CD4-positive, alpha-beta memory T cell (primary cell): ENCODE data around the gene AHRR. TPM values are rescaled to one million over a fixed set of nuclear protein-coding genes. Genes with fewer than 3 reads are reported as not detected.
A peak's percentile ranks its signal among the peaks of the same experiment; 100 is the strongest.

Source experiments
- CTCF ChIA-PET: fragments of 350-600 bp; sonication (Branson Sonifier 250); formaldehyde crosslinking; loops from one replicate; lab custom pipeline; 2021; ENCODE audit warnings: inconsistent platforms; ENCODE audit not compliant: partially characterized antibody; lab: Charles Lee
- POLR2A ChIA-PET: fragments of 350-600 bp; sonication (Branson Sonifier 250); formaldehyde crosslinking; loops from one replicate; lab custom pipeline; 2021; ENCODE audit not compliant: partially characterized antibody; lab: Charles Lee
- DNase-seq, 5 donors: peaks; one replicate each; pipeline versions ENCODE4 v3.0.0 to v3.0.0-alpha.2; 2020 to 2022; ENCODE audit warnings: mixed read lengths in 1 of 5
- H3K27ac ChIP-seq: one replicate; pipeline ENCODE4 v1.7.0; 2013; ENCODE audit warnings: low read depth, low read length
- H3K27me3 ChIP-seq: 2 replicates; pipeline ENCODE4 v1.7.0; 2013; ENCODE audit warnings: mild to moderate bottlenecking, low read length, moderate library complexity; ENCODE audit not compliant: insufficient read depth
- H3K36me3 ChIP-seq: 2 replicates; pipeline ENCODE4 v1.7.0; 2013; ENCODE audit warnings: mild to moderate bottlenecking, low read length, moderate library complexity; ENCODE audit not compliant: insufficient read depth
- H3K4me1 ChIP-seq: 2 replicates; pipeline ENCODE4 v1.7.0; 2013; ENCODE audit warnings: mild to moderate bottlenecking, low read length, moderate library complexity; ENCODE audit not compliant: insufficient read depth
- H3K4me3 ChIP-seq, 2 donors: one replicate each; pipeline ENCODE4 v1.7.0; 2013; ENCODE audit warnings: low read length in 2 of 2, mild to moderate bottlenecking in 1 of 2
- H3K9me3 ChIP-seq, 2 donors: one replicate each; pipeline ENCODE4 v1.7.0; 2013; ENCODE audit warnings: low read length in 2 of 2, control low read depth in 1 of 2; ENCODE audit not compliant: control insufficient read depth in 1 of 2
- H3K27ac Mint-ChIP-seq, 7 donors: one replicate each; pipeline ENCODE4 v1.8.0; 2020 to 2021; ENCODE audit warnings: mixed read lengths in 7 of 7, mild to moderate bottlenecking in 6 of 7, inconsistent platforms in 3 of 7, moderate library complexity in 3 of 7
- H3K27me3 Mint-ChIP-seq, 2 donors: one replicate each; pipeline ENCODE4 v1.8.0; 2020 to 2021; ENCODE audit warnings: mixed read lengths in 2 of 2
- H3K36me3 Mint-ChIP-seq, 2 donors: one replicate each; pipeline ENCODE4 v1.8.0; 2020 to 2021; ENCODE audit warnings: mixed read lengths in 2 of 2, inconsistent platforms in 1 of 2, mild to moderate bottlenecking in 1 of 2
- H3K4me1 Mint-ChIP-seq, 4 donors: one replicate each; pipeline ENCODE4 v1.8.0; 2020 to 2021; ENCODE audit warnings: mixed read lengths in 4 of 4, mild to moderate bottlenecking in 1 of 4
- H3K4me3 Mint-ChIP-seq, 8 donors: one replicate each; pipeline ENCODE4 v1.8.0; 2020 to 2021; ENCODE audit warnings: mixed read lengths in 8 of 8, mild to moderate bottlenecking in 7 of 8, moderate library complexity in 6 of 8, inconsistent platforms in 3 of 8
- H3K9me3 Mint-ChIP-seq, 8 donors: one replicate each; pipeline ENCODE4 v1.8.0; 2020 to 2021; ENCODE audit warnings: mixed read lengths in 8 of 8, mild to moderate bottlenecking in 5 of 8, inconsistent platforms in 3 of 8, moderate library complexity in 1 of 8
- intact Hi-C: fragments of 100-400 bp; cut with micrococcal nuclease; formaldehyde crosslinking; loops from one replicate; pipeline ENCODE4 v1.15.1; 2023
- polyA plus RNA-seq, 2 donors: library from polyadenylated mRNA; unstranded; fragments of 300-500 nt; fragmentation: Illumina TruSeq; gene quantifications; one replicate each; pipeline ENCODE4 v1.2.3, GENCODE V29; 2021
- total RNA-seq, 2 experiments: library from RNA; stranded (reverse); gene quantifications; one replicate each; pipeline ENCODE4 v1.2.3, GENCODE V29; 2021

Gene AHRR
- total and polyA plus RNA-seq, 4 experiments from 2014 or later, result 0.23 to 2.7 (median 0.74) TPM

DNA sequence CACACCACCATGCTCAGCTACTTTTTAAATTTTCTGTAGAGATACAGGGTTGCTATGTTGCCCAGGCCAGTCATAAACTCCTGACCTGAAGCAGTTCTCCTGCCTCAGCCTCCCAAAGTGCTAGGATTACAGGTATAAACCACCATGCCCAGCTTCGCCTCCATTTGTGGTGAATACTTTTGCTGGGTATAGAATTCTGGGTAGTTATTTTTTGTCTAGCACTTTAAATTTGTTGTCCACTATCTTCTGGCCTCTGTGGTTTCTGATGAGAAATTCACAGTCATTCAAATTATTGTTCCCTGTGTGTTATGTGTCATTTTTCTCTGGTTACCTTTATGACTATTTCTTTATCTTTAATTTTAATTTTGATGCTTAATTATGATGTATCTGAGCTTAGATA, 63.8 kb downstream of the AHRR start:
- peaks cover 5% of the 10 kb centered on the region for H3K27me3 ChIP-seq
- H3K4me3 ChIP-seq, result no peak overlapping the region
- POLR2A ChIA-PET, result no interaction called here
- CTCF ChIA-PET, result no interaction called here
- Mint-ChIP-seq H3K4me3 (no peak overlapping the region), H3K27me3 (no peaks in the 10 kb centered on the region), H3K27ac (no peak overlapping the region), H3K9me3 (peaks cover 0 to 16% (median 10%) of the 10 kb centered on the region in 8 donors), H3K36me3 (peaks cover 0 to 12% of the 10 kb centered on the region in 2 donors), H3K4me1 (peaks cover 0 to 3% (median 1%) of the 10 kb centered on the region in 4 donors)
- intact Hi-C loops, result no loop called here
- H3K36me3 ChIP-seq, result no peaks in the 10 kb centered on the region
- DNase-seq, result no peak
- H3K9me3 ChIP-seq, result no peaks in the 10 kb centered on the region
- H3K27ac ChIP-seq, result no peak overlapping the region
- H3K4me1 ChIP-seq, result no peaks in the 10 kb centered on the region

DNA sequence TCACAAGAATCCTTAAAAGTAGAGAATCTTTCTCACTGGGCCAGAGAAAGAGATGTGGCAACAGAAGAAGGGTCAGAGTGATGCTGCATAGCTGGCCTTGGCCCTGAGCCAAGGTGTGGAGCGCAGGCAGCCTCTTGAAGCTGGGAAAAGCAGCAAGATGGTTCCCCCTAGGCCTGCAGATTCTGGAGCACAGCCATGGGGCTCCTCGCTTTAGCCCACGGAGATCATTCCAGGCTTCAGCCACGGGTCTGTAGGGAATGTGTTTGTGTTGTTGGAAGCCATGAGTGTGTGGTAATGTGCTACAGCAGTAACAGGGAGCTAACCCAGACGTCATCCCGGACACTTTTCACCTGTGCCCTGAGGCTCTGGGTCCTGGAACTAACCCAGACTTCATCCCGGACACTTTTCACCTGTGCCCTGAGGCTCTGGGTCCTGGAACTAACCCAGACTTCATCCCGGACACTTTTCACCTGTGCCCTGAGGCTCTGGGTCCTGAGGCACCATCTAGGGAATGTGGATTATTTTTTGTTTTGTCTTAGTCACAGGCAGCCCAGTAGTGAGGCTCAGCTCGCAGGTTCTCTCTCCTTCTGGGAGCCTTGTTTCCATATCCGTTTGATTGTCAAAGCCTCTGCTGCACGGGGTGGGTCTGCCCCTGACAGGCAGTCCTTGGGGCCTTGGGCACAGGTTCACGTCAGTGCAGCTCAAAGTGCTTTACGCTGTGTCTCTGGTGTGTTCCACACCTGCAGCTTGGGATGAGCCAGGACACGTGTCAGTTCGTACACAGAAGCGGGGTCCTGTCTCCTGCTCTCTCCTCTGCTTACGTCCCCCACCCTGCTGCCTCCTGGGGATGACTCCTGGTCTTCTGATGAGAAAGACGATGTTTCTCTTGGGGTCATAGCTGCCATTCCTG, 65.2 kb downstream of the AHRR start:
- Mint-ChIP-seq H3K36me3 (peaks cover 0 to 12% of the 10 kb centered on the region in 2 donors), H3K4me1 (peaks cover 0 to 5% (median 3%) of the 10 kb centered on the region in 4 donors), H3K27me3 (no peaks in the 10 kb centered on the region), H3K27ac (no peak overlapping the region), H3K9me3 (peaks cover 0 to 16% (median 10%) of the 10 kb centered on the region in 8 donors), H3K4me3 (no peak overlapping the region)
- Histone ChIP-seq H3K27me3 (peaks cover 5% of the 10 kb centered on the region), H3K36me3 (no peaks in the 10 kb centered on the region), H3K4me1 (no peaks in the 10 kb centered on the region), H3K4me3 (no peak overlapping the region), H3K27ac (no peak overlapping the region), H3K9me3 (no peaks in the 10 kb centered on the region)
- intact Hi-C loops, result no loop called here
- POLR2A ChIA-PET, result no interaction called here
- no peak for DNase-seq
- CTCF ChIA-PET, result no interaction called here

DNA sequence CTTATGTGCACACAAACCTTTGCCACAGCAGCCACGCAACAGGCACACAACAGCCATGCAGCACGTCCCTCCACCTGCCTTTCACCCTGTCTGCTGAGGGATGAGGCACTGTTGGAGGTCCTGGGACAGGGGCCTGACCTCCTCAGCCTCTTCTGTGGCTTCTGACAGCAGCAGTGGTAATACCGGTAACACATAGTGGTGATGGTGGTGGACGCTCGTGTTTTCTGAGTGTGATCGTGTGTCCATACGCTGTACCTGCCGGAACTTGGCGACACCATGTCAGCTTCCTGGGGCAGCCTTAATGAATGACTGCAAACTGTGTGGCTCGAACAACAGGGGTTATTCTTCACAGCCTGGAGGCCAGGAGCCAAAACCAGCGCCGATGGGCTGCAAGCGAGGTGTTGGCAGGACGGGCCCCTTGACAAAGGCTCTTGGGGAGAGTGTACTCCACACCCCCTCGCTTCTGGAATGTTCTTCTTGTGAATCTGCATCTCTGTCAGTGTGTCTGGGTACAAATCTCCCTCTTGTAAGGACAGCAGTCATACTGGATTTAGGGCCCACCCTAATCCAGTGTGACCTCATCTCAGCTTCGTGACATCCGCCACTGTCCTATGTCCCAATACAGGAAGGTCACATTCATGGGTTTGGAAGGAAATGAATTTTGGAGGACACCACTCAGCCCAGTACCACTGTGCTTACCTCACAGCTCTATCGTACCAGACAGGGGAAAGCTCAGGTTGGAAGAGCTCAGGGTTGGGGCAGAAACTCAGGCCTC, 66.2 kb downstream of the AHRR start:
- Mint-ChIP-seq H3K36me3 (peaks cover 0 to 12% of the 10 kb centered on the region in 2 donors), H3K27ac (peak overlapping the region in 1 of 7 donors; percentile 62), H3K4me3 (no peak overlapping the region), H3K27me3 (no peaks in the 10 kb centered on the region), H3K4me1 (peaks cover 5 to 10% (median 8%) of the 10 kb centered on the region in 4 donors), H3K9me3 (peaks cover 0 to 14% (median 10%) of the 10 kb centered on the region in 8 donors)
- H3K9me3 ChIP-seq, result no peaks in the 10 kb centered on the region
- CTCF ChIA-PET, result no interaction called here
- peaks cover 5% of the 10 kb centered on the region for H3K27me3 ChIP-seq
- DNase-seq, result no peak
- H3K4me3 ChIP-seq, result no peak overlapping the region
- POLR2A ChIA-PET, result no interaction called here
- H3K36me3 ChIP-seq, result no peaks in the 10 kb centered on the region
- H3K4me1 ChIP-seq, result peaks cover 4% of the 10 kb centered on the region
- no peak overlapping the region for H3K27ac ChIP-seq
- intact Hi-C loops, result no loop called here

DNA sequence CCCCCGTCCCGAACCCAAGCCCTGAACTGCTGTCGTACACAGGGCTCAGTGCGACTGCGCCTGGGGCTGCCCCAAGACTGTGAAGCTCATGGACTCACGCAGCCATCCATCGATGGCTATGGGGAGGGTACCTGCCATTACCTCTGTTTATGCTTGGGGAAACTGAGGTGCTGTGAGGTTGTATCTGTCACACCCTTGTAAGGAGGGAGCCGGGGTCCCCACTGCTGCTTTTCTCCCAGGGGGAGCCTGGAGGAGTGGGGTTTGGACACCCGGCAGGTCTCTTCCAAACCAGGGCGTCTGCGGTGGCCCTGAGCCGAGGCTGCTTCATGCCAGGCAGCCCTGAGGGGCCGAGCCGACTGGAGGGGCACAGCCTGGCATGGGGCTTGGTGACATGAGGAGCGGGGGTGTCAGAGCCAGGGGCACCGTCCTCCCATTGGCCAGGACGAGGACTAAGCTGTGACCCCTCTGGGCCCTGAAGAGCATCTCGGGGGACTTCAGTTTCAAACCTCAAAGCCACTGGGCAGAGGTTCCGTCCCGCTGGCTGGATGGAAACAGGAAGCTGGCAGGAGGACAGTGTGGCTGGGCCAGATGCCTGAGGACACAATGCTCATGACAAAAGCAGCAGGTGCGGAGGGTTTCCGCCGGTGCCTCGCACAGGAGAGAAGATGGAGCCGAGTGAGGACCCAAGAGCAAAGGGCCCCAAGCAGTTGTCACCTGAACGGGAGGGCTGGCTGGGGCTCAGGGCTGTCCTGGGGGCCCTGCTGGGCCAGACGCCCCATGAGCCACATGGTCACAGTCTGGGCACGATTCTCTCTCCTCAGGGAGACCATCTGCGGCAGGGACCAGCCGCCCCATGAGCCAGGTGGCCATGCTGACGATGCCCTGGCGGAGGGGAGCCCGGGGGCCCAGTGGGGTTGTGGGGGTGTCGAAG, 67.0 kb downstream of the AHRR start:
- Histone ChIP-seq H3K27me3 (peaks cover 5% of the 10 kb centered on the region), H3K27ac (no peak overlapping the region), H3K4me1 (peaks cover 11% of the 10 kb centered on the region), H3K36me3 (no peaks in the 10 kb centered on the region), H3K9me3 (no peaks in the 10 kb centered on the region), H3K4me3 (no peak overlapping the region)
- ChIA-PET CTCF (no interaction called here), POLR2A (no interaction called here)
- Mint-ChIP-seq H3K4me3 (no peak overlapping the region), H3K36me3 (peaks cover 0 to 12% of the 10 kb centered on the region in 2 donors), H3K27me3 (no peaks in the 10 kb centered on the region), H3K9me3 (peaks cover 0 to 14% (median 10%) of the 10 kb centered on the region in 8 donors), H3K27ac (peak overlapping the region in 1 of 7 donors; percentile 60), H3K4me1 (peaks cover 14 to 19% (median 16%) of the 10 kb centered on the region in 4 donors)
- DNase-seq, result no peak
- intact Hi-C loops, result no loop called here

DNA sequence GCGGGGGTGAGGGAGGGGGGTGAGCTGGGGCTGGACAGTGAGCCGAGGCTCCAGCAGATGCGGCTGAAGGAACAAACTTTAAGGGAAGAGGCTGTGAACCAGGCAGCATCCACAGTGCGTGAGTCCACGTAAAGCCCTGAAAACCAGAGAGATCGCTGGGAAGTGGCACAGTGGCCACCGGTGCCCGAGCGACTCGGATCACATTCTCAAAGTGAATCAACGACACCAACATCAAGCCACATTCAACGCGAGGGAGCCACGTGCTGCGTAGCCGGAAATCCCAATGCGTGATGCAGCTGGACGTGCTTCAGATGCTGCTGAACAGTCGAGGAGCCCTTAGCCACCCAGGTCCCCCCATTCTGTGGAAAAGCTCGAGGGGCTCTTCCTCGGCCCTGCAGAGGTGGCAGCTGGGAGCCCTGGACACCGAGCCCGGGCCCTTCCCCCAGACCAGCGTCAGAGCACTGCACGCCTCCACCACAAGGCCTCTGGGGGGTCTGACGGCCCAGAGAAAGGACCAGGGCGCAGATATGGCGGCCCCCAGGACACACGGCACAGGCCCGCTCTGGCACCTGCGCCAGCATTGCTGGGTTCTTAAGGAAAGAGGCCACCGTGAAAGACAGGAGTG, 67.8 kb downstream of the AHRR start:
- ChIA-PET CTCF (no interaction called here), POLR2A (no interaction called here)
- peaks cover 0 to 12% of the 10 kb centered on the region in 2 donors for H3K36me3 Mint-ChIP-seq
- H3K9me3 Mint-ChIP-seq, result peaks cover 0 to 14% (median 10%) of the 10 kb centered on the region in 8 donors
- Histone ChIP-seq H3K27me3 (peaks cover 5% of the 10 kb centered on the region), H3K36me3 (no peaks in the 10 kb centered on the region), H3K9me3 (no peaks in the 10 kb centered on the region), H3K4me3 (no peak overlapping the region), H3K27ac (no peak overlapping the region), H3K4me1 (peaks cover 11% of the 10 kb centered on the region)
- intact Hi-C loops, result no loop called here
- H3K4me3 Mint-ChIP-seq, result no peak overlapping the region
- DNase-seq, result no peak
- no peak overlapping the region for H3K27ac Mint-ChIP-seq
- H3K27me3 Mint-ChIP-seq, result no peaks in the 10 kb centered on the region
- H3K4me1 Mint-ChIP-seq, result peaks cover 14 to 20% (median 17%) of the 10 kb centered on the region in 4 donors

DNA sequence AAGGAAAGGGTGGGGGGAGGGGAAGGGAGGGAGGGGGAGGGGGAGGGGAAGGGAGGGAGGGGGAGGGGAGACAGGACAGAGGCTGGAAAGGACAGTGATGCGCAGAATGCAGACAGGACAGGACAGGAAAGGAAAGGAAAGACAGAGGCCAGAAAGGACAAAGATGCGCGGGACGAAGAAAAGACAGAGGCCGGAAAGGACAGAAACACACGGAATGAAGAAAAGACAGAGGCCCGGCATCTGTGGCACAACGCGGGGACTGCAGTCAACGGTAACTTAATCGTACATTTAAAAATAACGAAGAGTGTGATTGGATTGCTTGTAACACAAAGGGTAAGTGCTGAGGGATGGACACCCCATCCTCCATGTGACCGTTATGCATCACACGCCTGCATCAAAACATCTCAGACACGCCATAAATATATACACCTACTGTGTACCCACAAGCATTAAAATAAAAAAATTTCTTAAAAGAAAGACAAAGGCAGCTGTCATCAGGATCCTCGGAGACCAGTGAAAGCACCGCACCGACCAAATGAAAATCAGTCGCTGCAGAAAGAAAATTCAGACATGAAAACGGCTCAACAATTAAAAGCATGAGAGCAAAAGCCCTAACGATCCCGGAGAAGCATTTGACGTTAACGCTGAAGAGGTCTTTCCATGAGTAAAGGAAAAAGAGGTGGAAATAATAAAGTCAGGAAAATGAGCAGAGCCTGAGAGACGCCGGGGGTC, 68.5 kb downstream of the AHRR start:
- Histone ChIP-seq H3K9me3 (no peaks in the 10 kb centered on the region), H3K4me3 (no peak overlapping the region), H3K36me3 (no peaks in the 10 kb centered on the region), H3K27ac (no peak overlapping the region), H3K4me1 (peaks cover 11% of the 10 kb centered on the region), H3K27me3 (peaks cover 5% of the 10 kb centered on the region)
- Mint-ChIP-seq H3K36me3 (peaks cover 0 to 11% of the 10 kb centered on the region in 2 donors), H3K4me1 (peaks cover 14 to 20% (median 17%) of the 10 kb centered on the region in 4 donors), H3K27ac (peak overlapping the region in 1 of 7 donors; percentile 42), H3K9me3 (peaks cover 0 to 12% (median 10%) of the 10 kb centered on the region in 8 donors), H3K27me3 (no peaks in the 10 kb centered on the region), H3K4me3 (peak overlapping the region in 4 of 8 donors; percentile 4 to 52 (median 27))
- no peak for DNase-seq
- ChIA-PET CTCF (no interaction called here), POLR2A (no interaction called here)
- intact Hi-C loops, result no loop called here
